Large intestine (tissue), 1 donor: ENCODE results near the gene SAP30. TPM values are rescaled to one million over a fixed set of nuclear protein-coding genes. Genes with fewer than 3 reads are reported as not detected.

ENCODE experiments used
- polyA plus RNA-seq: library from polyadenylated mRNA; unstranded; fragments of 120-200 nt; gene quantifications from one replicate; pipeline ENCODE4 v1.2.1, GENCODE V29; 2013

Gene SAP30
- polyA plus RNA-seq, 1 donor, result 9.5 TPM

Other genes with a start within 250 kb of the SAP30 start
- gene GALNT7, start 202.1 kb upstream of the SAP30 start, polyA plus RNA-seq, result 47.0 TPM
- gene HMGB2, start 36.6 kb upstream of the SAP30 start, polyA plus RNA-seq, result 172 TPM
- gene SCRG1, start 28.2 kb downstream of the SAP30 start, polyA plus RNA-seq, result 1.0 TPM
- 37.1 TPM for gene HAND2, start 159.3 kb downstream of the SAP30 start, polyA plus RNA-seq